Breast epithelium (tissue), 3 donors: Measurements from ENCODE around the gene SLC51A.

Experiments
- CTCF ChIP-seq, 3 donors: fragments of 450-650 bp; IDR thresholded peaks; one replicate each; pipeline ENCODE4 v1.5.1; 2016 to 2017; ENCODE audit warnings: antibody characterized with exemption in 3 of 3, mild to moderate bottlenecking in 3 of 3, moderate library complexity in 3 of 3
- POLR2A ChIP-seq: fragments of 450-650 bp; IDR thresholded peaks from one replicate; pipeline ENCODE4 v1.6.1; 2016; ENCODE audit warnings: antibody characterized with exemption, mild to moderate bottlenecking, moderate library complexity
- POLR2AphosphoS5 ChIP-seq, 3 donors: sonication (generic); formaldehyde crosslinking; IDR thresholded peaks; one replicate each; pipeline ENCODE4 v1.6.1; 2017; ENCODE audit warnings: antibody characterized with exemption in 3 of 3

GRCh38 chr3:196207159-196207832 lies 9.0 kb upstream of the SLC51A start:
- TF ChIP-seq CTCF (IDR thresholded peaks at IDR 0.05) (no peak), POLR2AphosphoS5 (IDR thresholded peaks at IDR 0.05) (no peak), POLR2A (no peak)
